HUES6 (cell line): ENCODE measurements around the gene STOX1.

Experiments used
- H3K27ac ChIP-seq: 2 replicates; pipeline ENCODE4 v1.7.0; 2013; ENCODE audit warnings: low read depth, mild to moderate bottlenecking, low read length, inconsistent platforms
- H3K27me3 ChIP-seq: 2 replicates; pipeline ENCODE4 v1.6.1; 2013; ENCODE audit warnings: low read length; ENCODE audit not compliant: control insufficient read depth, insufficient read depth
- H3K36me3 ChIP-seq: 2 replicates; pipeline ENCODE4 v1.6.1; 2013; ENCODE audit warnings: low read length; ENCODE audit not compliant: control insufficient read depth, insufficient read depth
- H3K4me1 ChIP-seq: 2 replicates; pipeline ENCODE4 v1.6.1; 2013; ENCODE audit warnings: low read length; ENCODE audit not compliant: control insufficient read depth, insufficient read depth
- H3K4me3 ChIP-seq: 2 replicates; pipeline ENCODE4 v1.5.1; 2013; ENCODE audit warnings: low read depth, low read length
- H3K9ac ChIP-seq: one replicate; pipeline ENCODE4 v1.6.1; 2013; ENCODE audit warnings: mild to moderate bottlenecking, low read length
- H3K9me3 ChIP-seq: 2 replicates; pipeline ENCODE4 v1.6.1; 2013; ENCODE audit warnings: low read depth, low read length; ENCODE audit not compliant: control insufficient read depth, insufficient read depth

Gene STOX1, protein sequence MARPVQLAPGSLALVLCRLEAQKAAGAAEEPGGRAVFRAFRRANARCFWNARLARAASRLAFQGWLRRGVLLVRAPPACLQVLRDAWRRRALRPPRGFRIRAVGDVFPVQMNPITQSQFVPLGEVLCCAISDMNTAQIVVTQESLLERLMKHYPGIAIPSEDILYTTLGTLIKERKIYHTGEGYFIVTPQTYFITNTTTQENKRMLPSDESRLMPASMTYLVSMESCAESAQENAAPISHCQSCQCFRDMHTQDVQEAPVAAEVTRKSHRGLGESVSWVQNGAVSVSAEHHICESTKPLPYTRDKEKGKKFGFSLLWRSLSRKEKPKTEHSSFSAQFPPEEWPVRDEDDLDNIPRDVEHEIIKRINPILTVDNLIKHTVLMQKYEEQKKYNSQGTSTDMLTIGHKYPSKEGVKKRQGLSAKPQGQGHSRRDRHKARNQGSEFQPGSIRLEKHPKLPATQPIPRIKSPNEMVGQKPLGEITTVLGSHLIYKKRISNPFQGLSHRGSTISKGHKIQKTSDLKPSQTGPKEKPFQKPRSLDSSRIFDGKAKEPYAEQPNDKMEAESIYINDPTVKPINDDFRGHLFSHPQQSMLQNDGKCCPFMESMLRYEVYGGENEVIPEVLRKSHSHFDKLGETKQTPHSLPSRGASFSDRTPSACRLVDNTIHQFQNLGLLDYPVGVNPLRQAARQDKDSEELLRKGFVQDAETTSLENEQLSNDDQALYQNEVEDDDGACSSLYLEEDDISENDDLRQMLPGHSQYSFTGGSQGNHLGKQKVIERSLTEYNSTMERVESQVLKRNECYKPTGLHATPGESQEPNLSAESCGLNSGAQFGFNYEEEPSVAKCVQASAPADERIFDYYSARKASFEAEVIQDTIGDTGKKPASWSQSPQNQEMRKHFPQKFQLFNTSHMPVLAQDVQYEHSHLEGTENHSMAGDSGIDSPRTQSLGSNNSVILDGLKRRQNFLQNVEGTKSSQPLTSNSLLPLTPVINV

DNA sequence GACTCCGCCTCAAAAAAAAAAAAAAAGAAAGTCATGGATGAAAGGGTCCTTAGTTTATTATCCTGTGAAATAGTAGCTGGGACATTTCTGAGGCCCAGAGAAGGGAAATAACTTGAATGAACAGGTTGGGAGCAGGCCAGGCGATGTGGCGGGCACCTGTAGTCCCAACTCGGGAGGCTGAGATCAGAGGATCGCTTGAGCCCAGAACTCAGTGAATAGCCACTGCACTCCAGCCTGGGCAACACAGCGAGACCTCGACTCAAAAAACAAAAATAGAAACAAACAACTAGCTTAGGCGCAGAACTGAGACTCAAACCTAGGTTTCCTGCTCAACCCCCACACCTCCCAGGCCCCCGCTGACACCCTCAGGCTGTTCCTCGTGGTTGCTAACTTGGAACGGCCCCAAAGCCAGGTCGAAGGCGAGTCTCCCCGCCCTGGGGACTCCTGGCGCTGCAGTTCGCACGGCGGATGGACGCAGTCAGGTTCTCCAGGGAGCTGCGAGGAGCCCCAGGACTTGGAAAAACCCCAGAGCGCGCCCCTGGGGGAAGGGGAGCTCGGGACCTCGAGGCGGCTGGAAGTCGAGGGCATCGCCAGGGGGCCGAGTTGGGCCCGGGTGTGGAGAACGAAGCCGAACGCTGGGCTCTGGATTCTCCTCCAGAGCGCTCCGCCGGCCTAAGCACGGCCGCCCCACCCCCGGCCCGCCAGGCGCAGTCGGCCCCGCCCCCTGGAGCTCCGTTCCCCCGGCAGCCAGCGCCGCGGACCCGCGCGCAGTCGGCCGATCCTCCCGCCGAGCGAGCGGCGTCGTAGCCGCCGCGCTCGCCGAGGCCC lies at the start of gene STOX1:
TSS of gene STOX1 (plus strand) at position 768 of the 828 bp plus-strand sequence. CDS start 93 bp downstream, outside the sequence.
- no peaks in the 10 kb centered on the region for H3K9me3 ChIP-seq
- H3K4me1 ChIP-seq = 0 out of 2 replicates have a peak, but pooled peaks cover 3% of the 10 kb centered on the region
- H3K27me3 ChIP-seq = peaks cover 13% of the 10 kb centered on the region
- peak within 1 kb of the TSS; percentile 78 for H3K9ac ChIP-seq
- peak within 1 kb of the TSS; percentile 76 for H3K4me3 ChIP-seq
- no peak within 1 kb of the TSS for H3K27ac ChIP-seq
- H3K36me3 ChIP-seq = no peaks in the 10 kb centered on the region

DNA sequence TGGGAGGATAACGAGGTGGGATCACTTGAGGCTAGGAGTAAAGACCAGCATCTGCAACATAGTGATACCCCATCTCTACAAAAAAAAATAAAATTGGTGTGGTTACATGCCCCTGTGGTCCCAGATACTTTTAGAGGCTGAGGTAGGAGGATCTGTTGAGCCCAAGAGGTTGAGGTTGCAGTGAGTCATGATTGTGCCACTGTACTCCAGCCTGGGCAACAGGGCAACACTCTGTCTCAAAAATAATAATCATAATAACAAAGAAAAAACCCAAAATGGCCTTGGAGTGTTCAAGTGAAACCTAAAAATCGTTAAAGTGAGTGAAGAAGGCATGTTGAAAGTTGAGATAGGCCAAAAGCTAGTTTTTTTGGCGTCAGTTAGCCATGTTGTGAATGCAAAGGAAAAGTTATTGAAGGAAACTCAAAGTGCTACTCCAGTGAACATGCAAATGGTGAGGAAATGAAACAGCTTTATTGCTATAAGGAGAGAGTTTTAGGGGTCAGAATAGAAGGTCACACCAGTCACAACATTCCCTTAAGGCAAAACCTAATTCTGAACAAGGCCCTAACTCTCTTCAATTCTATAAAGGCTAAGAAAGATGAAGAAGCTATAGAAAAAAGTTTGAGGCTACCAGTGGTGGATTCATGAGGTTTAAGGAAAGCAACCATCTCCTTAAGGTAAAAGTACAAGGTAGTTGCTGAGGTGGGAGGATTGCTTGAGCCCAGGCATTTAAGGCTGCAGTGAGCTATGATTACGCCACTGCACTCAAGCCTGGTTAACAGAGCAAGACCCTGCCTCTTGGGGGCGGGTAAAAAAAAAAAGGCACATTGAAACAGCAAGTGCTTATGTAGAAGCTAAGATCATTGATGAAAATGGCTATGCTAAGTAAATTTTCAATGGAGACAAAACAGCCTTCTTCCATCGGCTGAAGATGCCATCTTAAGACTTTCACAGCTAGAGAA lies 45.4 kb upstream of the STOX1 start:
- Histone ChIP-seq H3K9me3 (no peaks in the 10 kb centered on the region), H3K4me3 (no peak overlapping the region), H3K27ac (no peak overlapping the region), H3K4me1 (no peaks in the 10 kb centered on the region), H3K27me3 (no peaks in the 10 kb centered on the region), H3K36me3 (peaks cover 84% of the 10 kb centered on the region), H3K9ac (no peak overlapping the region)

DNA sequence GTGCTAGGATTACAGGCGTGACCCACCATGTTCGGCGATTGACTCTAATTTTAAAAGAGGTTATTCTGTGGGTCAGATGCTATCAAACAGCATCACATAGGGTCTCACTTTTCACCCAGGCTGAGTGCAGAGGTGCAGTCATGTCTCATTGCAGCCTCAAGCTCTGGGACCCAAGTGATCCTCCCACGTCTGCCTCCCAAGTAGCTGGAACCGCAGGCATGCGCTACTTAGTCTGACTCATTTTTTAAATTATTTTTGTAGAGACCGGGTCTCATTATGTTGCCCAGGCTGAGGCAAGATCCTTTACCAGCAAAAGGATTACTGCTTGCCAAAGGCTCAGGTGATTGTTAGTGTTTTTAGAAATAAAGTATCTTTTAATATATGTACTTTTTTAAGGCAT lies 42.9 kb upstream of the STOX1 start:
- no peak overlapping the region for H3K9ac ChIP-seq
- H3K27ac ChIP-seq = no peak overlapping the region
- no peak overlapping the region for H3K4me3 ChIP-seq
- no peaks in the 10 kb centered on the region for H3K9me3 ChIP-seq
- H3K36me3 ChIP-seq = peaks cover 85% of the 10 kb centered on the region
- H3K4me1 ChIP-seq = no peaks in the 10 kb centered on the region
- H3K27me3 ChIP-seq = no peaks in the 10 kb centered on the region

DNA sequence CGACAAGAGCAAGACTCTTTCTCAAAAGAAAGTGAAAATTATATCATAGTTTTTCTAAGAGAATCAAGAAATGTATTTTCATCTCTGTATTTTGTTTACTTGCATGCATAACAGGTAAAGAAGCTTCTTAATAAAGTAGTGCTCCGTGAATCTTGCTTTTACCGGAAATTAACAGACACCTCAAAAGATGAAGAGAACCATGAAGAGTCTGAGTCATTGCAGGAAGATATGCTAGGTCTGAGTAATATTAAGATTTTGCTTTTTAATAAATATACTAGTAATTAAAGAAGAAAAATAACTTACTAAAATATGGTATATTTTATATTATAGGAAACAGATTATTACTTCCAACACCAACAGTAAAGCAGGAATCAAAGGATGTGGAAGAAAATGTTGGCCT lies 39.5 kb upstream of the STOX1 start:
- Histone ChIP-seq H3K9ac (no peak overlapping the region), H3K4me3 (no peak overlapping the region), H3K9me3 (no peaks in the 10 kb centered on the region), H3K27me3 (no peaks in the 10 kb centered on the region), H3K4me1 (no peaks in the 10 kb centered on the region), H3K36me3 (peaks cover 85% of the 10 kb centered on the region), H3K27ac (no peak overlapping the region)

DNA sequence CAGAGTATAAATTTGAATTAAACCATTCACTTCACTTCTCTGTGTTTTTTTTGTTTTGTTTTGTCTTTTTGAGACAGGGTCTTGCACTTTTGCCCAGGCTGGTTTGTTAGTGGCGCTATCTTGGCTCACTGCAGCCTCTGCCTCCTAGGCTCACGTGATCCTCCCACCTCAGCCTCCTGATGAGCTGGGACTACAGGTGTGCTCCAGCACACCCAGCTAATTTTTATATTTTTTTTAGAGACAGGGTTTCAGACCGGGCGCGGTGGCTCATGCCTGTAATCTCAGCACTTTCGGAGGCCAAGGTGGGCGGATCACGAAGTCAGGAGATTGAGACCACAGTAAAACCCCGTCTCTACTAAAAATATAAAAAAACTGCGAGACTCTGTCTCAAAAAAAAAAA lies 36.9 kb upstream of the STOX1 start:
- peaks cover 90% of the 10 kb centered on the region for H3K36me3 ChIP-seq
- no peaks in the 10 kb centered on the region for H3K9me3 ChIP-seq
- H3K4me1 ChIP-seq = no peaks in the 10 kb centered on the region
- no peak overlapping the region for H3K4me3 ChIP-seq
- H3K9ac ChIP-seq = no peak overlapping the region
- H3K27ac ChIP-seq = no peak overlapping the region
- no peaks in the 10 kb centered on the region for H3K27me3 ChIP-seq

DNA sequence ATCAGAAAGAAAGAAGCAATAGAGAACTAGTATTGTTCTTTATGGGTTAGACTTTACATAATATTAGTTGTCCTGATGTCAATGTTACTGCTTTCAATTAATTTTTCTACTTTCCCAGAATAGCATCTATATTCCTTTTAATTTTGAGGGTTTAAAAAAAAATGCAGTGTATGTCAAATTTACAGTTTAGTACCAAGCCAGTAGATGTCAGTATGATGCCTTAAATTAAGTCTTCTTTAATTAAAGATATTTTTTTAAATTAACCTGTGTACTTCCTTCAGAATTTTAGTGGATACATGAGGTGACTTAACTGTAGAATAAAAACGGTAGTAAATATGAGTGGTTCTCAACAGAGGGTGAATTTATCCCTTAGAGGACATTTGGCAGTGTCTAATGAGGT lies 35.2 kb upstream of the STOX1 start:
- no peaks in the 10 kb centered on the region for H3K4me1 ChIP-seq
- H3K27ac ChIP-seq = no peak overlapping the region
- H3K36me3 ChIP-seq = peaks cover 87% of the 10 kb centered on the region
- H3K4me3 ChIP-seq = no peak overlapping the region
- H3K9ac ChIP-seq = no peak overlapping the region
- H3K27me3 ChIP-seq = no peaks in the 10 kb centered on the region
- H3K9me3 ChIP-seq = no peaks in the 10 kb centered on the region

DNA sequence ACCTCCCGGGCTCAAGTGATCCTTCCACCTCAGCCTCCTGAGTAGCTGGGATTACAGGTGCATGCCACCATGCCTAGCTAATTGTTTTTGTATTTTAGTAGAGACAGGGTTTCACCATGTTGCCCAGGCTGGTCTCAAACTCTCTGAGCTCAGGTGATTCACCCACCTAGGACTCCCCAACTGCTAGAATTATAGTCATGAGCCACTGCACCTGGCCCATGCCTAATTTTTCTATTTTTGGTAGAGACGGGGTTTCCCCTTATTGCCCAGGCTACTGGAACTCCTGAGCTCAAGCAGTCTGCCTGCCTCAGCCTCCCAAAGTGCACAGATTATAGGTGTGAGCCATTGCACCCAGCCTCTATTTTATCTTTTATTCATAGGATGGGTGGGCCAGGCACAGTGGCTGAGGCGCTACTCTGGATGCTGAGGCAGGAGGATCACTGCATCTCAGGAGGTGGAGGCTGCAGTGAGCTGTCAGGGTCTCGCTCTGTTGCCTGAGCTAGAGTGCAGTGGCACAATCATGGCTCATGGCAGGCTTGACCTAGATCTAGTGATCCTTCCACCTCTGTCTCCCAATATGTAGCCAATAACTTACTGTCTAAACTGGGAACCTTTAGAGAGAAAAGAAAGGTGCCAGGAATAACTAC lies 31.3 kb upstream of the STOX1 start:
- H3K27ac ChIP-seq = no peak overlapping the region
- peaks cover 58% of the 10 kb centered on the region for H3K36me3 ChIP-seq
- H3K9ac ChIP-seq = no peak overlapping the region
- H3K9me3 ChIP-seq = no peaks in the 10 kb centered on the region
- H3K4me3 ChIP-seq = no peak overlapping the region
- H3K4me1 ChIP-seq = no peaks in the 10 kb centered on the region
- H3K27me3 ChIP-seq = no peaks in the 10 kb centered on the region

DNA sequence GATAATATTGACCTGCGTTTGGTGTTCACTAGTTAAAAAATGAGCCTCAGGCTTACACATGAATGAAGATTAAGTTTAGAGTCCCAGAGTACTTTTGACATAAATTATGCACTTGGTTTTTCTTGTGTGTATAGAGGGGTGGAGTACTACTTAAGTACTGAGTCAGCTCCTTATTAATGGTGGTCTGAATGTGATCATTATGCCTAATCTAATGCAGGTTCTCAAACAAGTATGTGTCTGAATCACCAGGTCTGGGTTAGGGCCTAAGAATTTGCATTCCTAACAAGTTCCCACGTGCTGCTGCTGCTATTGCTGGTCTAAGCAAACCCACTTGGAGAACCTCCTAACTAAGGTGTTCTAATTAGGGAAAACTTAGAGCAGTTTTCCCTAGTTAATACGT lies 30.7 kb upstream of the STOX1 start:
- Histone ChIP-seq H3K9ac (no peak overlapping the region), H3K4me1 (no peaks in the 10 kb centered on the region), H3K27me3 (no peaks in the 10 kb centered on the region), H3K4me3 (no peak overlapping the region), H3K36me3 (peaks cover 53% of the 10 kb centered on the region), H3K27ac (no peak overlapping the region), H3K9me3 (no peaks in the 10 kb centered on the region)

DNA sequence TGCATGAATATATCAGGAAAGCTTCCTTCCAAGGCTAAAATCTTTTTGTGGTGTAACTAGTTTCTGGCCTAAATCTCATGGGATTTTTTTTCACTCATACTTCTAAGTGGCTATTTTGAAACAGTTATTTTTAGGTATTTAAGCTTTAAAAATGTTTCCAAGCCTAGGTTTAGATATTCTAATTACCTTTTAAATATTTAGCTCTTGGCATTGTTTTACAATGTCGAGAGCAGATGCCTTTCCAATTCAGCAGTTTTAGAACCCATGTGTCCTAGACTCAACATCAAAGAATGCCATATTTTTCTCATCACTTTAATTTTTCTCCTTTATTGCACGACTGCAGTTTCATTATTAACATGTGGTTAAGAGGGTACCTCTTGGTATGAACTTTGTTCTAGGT lies 27.1 kb upstream of the STOX1 start:
- Histone ChIP-seq H3K27ac (no peak overlapping the region), H3K9ac (no peak overlapping the region), H3K4me1 (no peaks in the 10 kb centered on the region), H3K36me3 (peaks cover 22% of the 10 kb centered on the region), H3K4me3 (no peak overlapping the region), H3K9me3 (no peaks in the 10 kb centered on the region), H3K27me3 (no peaks in the 10 kb centered on the region)
